HL-60 (cell line): ENCODE results near the gene ZBTB12.

Source experiments
- GABPA ChIP-seq: IDR thresholded peaks from 2 replicates; pipeline ENCODE4 v1.6.1; 2012; ENCODE audit warnings: low read depth
- POLR2AphosphoS5 ChIP-seq: IDR thresholded peaks from 2 replicates; pipeline ENCODE4 v1.6.1; 2012; ENCODE audit warnings: low read depth
- REST ChIP-seq: IDR thresholded peaks from 2 replicates; pipeline ENCODE4 v1.6.1; 2012; ENCODE audit warnings: low read depth; ENCODE audit not compliant: insufficient replicate concordance
- TF ChIP-seq, protein P1 (sequence below): IDR thresholded peaks from one replicate; pipeline ENCODE4 v1.5.1; 2011; ENCODE audit warnings: low read length, control low read depth, inconsistent platforms; ENCODE audit not compliant: insufficient read depth

DNA sequence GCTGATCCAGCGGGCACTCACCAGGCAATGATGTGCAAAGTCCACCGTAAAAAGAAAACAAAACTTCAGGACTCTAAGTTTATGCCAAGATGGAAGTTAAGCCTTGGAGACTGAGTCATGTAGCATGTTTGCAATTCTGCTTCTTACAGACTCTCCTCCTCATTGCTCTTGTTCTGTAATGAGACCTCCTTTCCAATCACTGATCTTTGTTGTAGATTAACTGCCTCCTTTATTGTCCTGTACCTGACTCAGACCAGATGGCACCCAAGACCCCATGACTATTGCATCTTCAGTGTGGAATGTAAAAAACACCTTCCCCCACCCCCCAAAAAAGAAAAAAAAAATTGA is 50.4 kb downstream of the ZBTB12 start:
- TF ChIP-seq, protein P1, sequence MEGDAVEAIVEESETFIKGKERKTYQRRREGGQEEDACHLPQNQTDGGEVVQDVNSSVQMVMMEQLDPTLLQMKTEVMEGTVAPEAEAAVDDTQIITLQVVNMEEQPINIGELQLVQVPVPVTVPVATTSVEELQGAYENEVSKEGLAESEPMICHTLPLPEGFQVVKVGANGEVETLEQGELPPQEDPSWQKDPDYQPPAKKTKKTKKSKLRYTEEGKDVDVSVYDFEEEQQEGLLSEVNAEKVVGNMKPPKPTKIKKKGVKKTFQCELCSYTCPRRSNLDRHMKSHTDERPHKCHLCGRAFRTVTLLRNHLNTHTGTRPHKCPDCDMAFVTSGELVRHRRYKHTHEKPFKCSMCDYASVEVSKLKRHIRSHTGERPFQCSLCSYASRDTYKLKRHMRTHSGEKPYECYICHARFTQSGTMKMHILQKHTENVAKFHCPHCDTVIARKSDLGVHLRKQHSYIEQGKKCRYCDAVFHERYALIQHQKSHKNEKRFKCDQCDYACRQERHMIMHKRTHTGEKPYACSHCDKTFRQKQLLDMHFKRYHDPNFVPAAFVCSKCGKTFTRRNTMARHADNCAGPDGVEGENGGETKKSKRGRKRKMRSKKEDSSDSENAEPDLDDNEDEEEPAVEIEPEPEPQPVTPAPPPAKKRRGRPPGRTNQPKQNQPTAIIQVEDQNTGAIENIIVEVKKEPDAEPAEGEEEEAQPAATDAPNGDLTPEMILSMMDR: no peak
- TF ChIP-seq POLR2AphosphoS5 (no peak), GABPA (no peak), REST (no peak)
